A549 (cell line): ENCODE data around the gene DDI1. TPM values are rescaled to one million over a fixed set of nuclear protein-coding genes. Genes with fewer than 3 reads are reported as not detected.

Experiments used
- ATAC-seq, 2 experiments: fragments of 200-7000 bp in 1 of 2; fragments of >200 bp in 1 of 2; cut with Nextera tagmentation in 1 of 2; cut with Tn5 transposase in 1 of 2; 3 replicates each; pipeline versions ENCODE4 v1.8.0 to v1.9.1; 2018 to 2020; ENCODE audit warnings: mild to moderate bottlenecking in 1 of 2, moderate library complexity in 1 of 2
- CTCF ChIA-PET: fragments of 300-600 bp; sonication (Branson Sonifier 250); formaldehyde crosslinking; extraction: SDS; loops from one replicate; lab custom pipeline; 2021; ENCODE audit warnings: antibody characterized with exemption, inconsistent platforms; lab: Yijun Ruan, JAX
- POLR2A ChIA-PET: fragments of 350-600 bp; formaldehyde crosslinking; extraction: SDS; loops from one replicate; lab custom pipeline; 2021; ENCODE audit warnings: antibody characterized with exemption, inconsistent platforms; lab: Yijun Ruan, JAX
- DNase-seq, 2 experiments: peaks; one replicate each; pipeline versions ENCODE4 v3.0.0 to v3.0.0-alpha.2; 2011 to 2016; ENCODE audit warnings: low read depth in 1 of 2, low spot score in 1 of 2
- FAIRE-seq: peaks from 2 replicates; lab custom pipeline; 2011; peaks lifted over from hg19 to GRCh38; lab: Jason Lieb, UNC
- H3K27ac ChIP-seq, 2 experiments: fragments of >200 bp; sonication (Bioruptor Twin); formaldehyde crosslinking; 3 replicates each; pipeline ENCODE4 v1.5.1; 2016 to 2017
- H3K4me1 ChIP-seq: fragments of >200 bp; sonication (Bioruptor Twin); formaldehyde crosslinking; 3 replicates; pipeline ENCODE4 v1.6.1; 2016
- H3K4me2 ChIP-seq: fragments of >200 bp; sonication (Bioruptor Twin); formaldehyde crosslinking; 3 replicates; pipeline ENCODE4 v1.6.1; 2016
- H3K4me3 ChIP-seq: fragments of >200 bp; sonication (Bioruptor Twin); formaldehyde crosslinking; 3 replicates; pipeline ENCODE4 v1.5.1; 2016
- H3K9me3 ChIP-seq: fragments of >200 bp; sonication (Bioruptor Twin); formaldehyde crosslinking; 3 replicates; pipeline ENCODE4 v1.6.1; 2016
- BHLHE40 ChIP-seq: IDR thresholded peaks from 2 replicates; pipeline ENCODE4 v1.6.1; 2012; ENCODE audit warnings: low read depth, low read length, inconsistent platforms
- CBX8 ChIP-seq: fragments of 200-600 bp; sonication (generic); IDR thresholded peaks from 2 replicates; pipeline ENCODE4 v1.6.1; 2016
- CEBPB ChIP-seq, 2 experiments: fragments of >200 bp in 1 of 2; sonication (Bioruptor Twin) in 1 of 2; formaldehyde crosslinking in 1 of 2; IDR thresholded peaks; 2 replicates each; pipeline ENCODE4 v1.6.1; 2012 to 2016
- CHD2 ChIP-seq: fragments of 150-350 bp; IDR thresholded peaks from 2 replicates; pipeline ENCODE4 v1.6.1; 2014; ENCODE audit warnings: low read length; ENCODE audit not compliant: partially characterized antibody
- EHMT2 ChIP-seq: fragments of 200-600 bp; sonication (generic); IDR thresholded peaks from 2 replicates; pipeline ENCODE4 v1.6.1; 2016; ENCODE audit warnings: antibody characterized with exemption, low read depth, mild to moderate bottlenecking, moderate library complexity
- EP300 ChIP-seq, 2 experiments: fragments of >200 bp; sonication (Bioruptor Twin); formaldehyde crosslinking; IDR thresholded peaks; 2 replicates in 1 of 2; 3 replicates in 1 of 2; pipeline ENCODE4 v1.6.1; 2016 to 2017
- ESRRA ChIP-seq: fragments of 150-350 bp; IDR thresholded peaks from 2 replicates; pipeline ENCODE4 v1.6.1; 2014; ENCODE audit warnings: mild to moderate bottlenecking, low read length, borderline replicate concordance
- GATA3 ChIP-seq: IDR thresholded peaks from 2 replicates; pipeline ENCODE4 v1.6.1; 2012; ENCODE audit warnings: borderline replicate concordance
- HDAC2 ChIP-seq: fragments of 200-600 bp; sonication (generic); IDR thresholded peaks from 2 replicates; pipeline ENCODE4 v1.6.1; 2016
- HEYL ChIP-seq: fragments of 250-450 bp; sonication (Bioruptor Pico); IDR thresholded peaks from 2 replicates; pipeline ENCODE4 v1.8.0; 2021; ENCODE audit warnings: mild to moderate bottlenecking, moderate library complexity
- HOXA7 ChIP-seq: fragments of 250-450 bp; sonication (Bioruptor Pico); IDR thresholded peaks from 2 replicates; pipeline ENCODE4 v1.5.0; 2020; ENCODE audit warnings: mild to moderate bottlenecking, moderate library complexity
- HOXB13 ChIP-seq: fragments of 250-450 bp; sonication (Bioruptor Pico); IDR thresholded peaks from 2 replicates; pipeline ENCODE4 v1.5.0; 2020; ENCODE audit warnings: low read depth, mild to moderate bottlenecking, moderate library complexity
- HOXB5 ChIP-seq: fragments of 250-450 bp; sonication (Bioruptor Pico); IDR thresholded peaks from 2 replicates; pipeline ENCODE4 v1.5.0; 2020; ENCODE audit warnings: mild to moderate bottlenecking, moderate library complexity
- JUN ChIP-seq, 2 experiments: fragments of >200 bp; sonication (Bioruptor Twin); formaldehyde crosslinking; IDR thresholded peaks; 2 replicates in 1 of 2; 3 replicates in 1 of 2; pipeline ENCODE4 v1.6.1; 2016 to 2017
- MAFK ChIP-seq: fragments of 450-650 bp; IDR thresholded peaks from 2 replicates; pipeline ENCODE4 v1.6.1; 2014; ENCODE audit not compliant: partially characterized antibody
- POLR2AphosphoS2 ChIP-seq: conservative IDR thresholded peaks from 2 replicates; pipeline ENCODE4 v1.6.1; 2012; ENCODE audit warnings: low read length, improper control_type of control experiment, inconsistent platforms
- RARB ChIP-seq: fragments of 250-450 bp; sonication (Bioruptor Pico); IDR thresholded peaks from 2 replicates; pipeline ENCODE4 v1.8.0; 2021; ENCODE audit warnings: mild to moderate bottlenecking, moderate library complexity
- RCOR1 ChIP-seq: fragments of 150-350 bp; IDR thresholded peaks from 2 replicates; pipeline ENCODE4 v1.6.1; 2014; ENCODE audit warnings: antibody characterized with exemption, low read length, low read depth
- RNF2 ChIP-seq: fragments of 200-600 bp; sonication (generic); IDR thresholded peaks from 2 replicates; pipeline ENCODE4 v1.6.1; 2016; ENCODE audit warnings: low read depth, mild to moderate bottlenecking, antibody characterized with exemption, moderate library complexity, borderline replicate concordance
- SREBF2 ChIP-seq: fragments of 450-650 bp; IDR thresholded peaks from 2 replicates; pipeline ENCODE4 v1.6.1; 2014; ENCODE audit warnings: mild to moderate bottlenecking, moderate library complexity
- TP53 ChIP-seq: fragments of 250-450 bp; sonication (Bioruptor Pico); IDR thresholded peaks from 2 replicates; pipeline ENCODE4 v1.5.0; 2021; ENCODE audit warnings: mild to moderate bottlenecking, moderate library complexity
- WGBS: methylation state at CpG from one replicate; pipeline ENCODE4 v1.1.6; 2017; ENCODE audit errors: missing lambda C conversion rate; 5-methylcytosine and 5-hydroxymethylcytosine counted together
- polyA plus RNA-seq, 4 experiments: library from polyadenylated mRNA; depleted of rRNA in 3 of 4; stranded (reverse); fragments of >200 nt; fragmentation: RNase III in 1 of 4; extraction: RNeasy Plus Mini Kit Qiagen cat#74134 plus additional on column Dnase treatment in 1 of 4; gene quantifications; 2 replicates in 3 of 4; 3 replicates in 1 of 4; pipeline ENCODE4 v1.2.3, GENCODE V29; 2011 to 2017
- TF ChIP-seq, protein P1 (sequence below): IDR thresholded peaks from 2 replicates; pipeline ENCODE4 v1.6.1; 2012
- TF ChIP-seq, protein P2 (sequence below): fragments of >200 bp; sonication (Bioruptor Twin); formaldehyde crosslinking; IDR thresholded peaks from 2 replicates; pipeline ENCODE4 v1.6.1; 2016
- TF ChIP-seq, protein P3 (sequence below): IDR thresholded peaks from 2 replicates; pipeline ENCODE4 v1.6.1; 2012; ENCODE audit warnings: low read depth, borderline replicate concordance
- TF ChIP-seq, protein P4 (sequence below): fragments of 250-450 bp; sonication (Bioruptor Pico); IDR thresholded peaks from 2 replicates; pipeline ENCODE4 v1.5.0; 2020; ENCODE audit warnings: low read depth, mild to moderate bottlenecking, moderate library complexity
- TF ChIP-seq, protein P5 (sequence below): fragments of 250-450 bp; sonication (Bioruptor Pico); IDR thresholded peaks from 2 replicates; pipeline ENCODE4 v1.5.0; 2021; ENCODE audit warnings: mild to moderate bottlenecking, moderate library complexity, borderline replicate concordance

DDI1 gene
- polyA plus RNA-seq, 2 of the 4 experiments (the other 2 are of a cell fraction), result not detected

DNA sequence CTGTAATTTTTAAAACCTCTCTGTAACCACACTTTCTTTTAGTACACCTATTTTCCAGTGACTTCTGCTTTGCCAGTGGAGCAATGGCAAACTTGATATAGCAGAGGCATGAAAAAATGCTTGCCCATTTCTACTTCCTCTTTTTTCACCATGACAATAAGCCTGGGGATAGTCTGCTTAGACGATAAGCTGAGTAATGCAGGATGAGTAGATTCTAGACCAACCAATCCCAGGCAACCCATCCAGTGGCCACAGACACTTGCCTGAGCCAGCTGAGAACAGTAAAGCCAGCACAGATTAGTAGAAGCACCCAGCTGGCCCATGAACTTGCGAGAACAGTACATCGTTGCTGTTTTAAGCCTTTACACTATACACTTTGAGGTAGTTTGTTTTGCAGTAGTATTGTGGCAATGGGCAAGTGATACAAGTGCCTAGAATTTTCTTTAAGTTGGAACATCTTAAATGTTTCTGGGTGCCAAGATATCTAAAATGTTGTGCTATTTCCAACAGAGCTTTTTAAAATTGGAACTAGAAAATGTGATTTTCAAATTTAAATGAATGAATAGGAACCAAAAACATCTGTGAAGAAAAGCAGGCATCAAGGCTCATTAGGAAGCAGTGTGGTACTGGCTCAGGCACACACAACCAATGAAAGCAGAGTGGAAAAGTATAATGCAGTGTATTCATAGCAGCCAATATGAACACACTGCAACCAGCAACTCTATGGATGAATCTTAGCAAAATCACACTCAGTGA is 37.7 kb downstream of the DDI1 start:
- Histone ChIP-seq H3K4me1 (0 out of 3 replicates have a peak, but pooled peaks cover 7% of the 10 kb centered on the region), H3K27ac (no peak overlapping the region)
- CTCF ChIA-PET, result no interaction called here
- WGBS, result 66% methylated on average over 3 of the region's 3 CpGs
- ATAC-seq (peak; percentile 54 to 72; a peak in 4 of 6 replicates), FAIRE-seq (no peak)
- TF ChIP-seq HOXA7 (CRISPR knock-in tag) (no peak), CHD2 (no peak), RARB (CRISPR knock-in tag) (no peak), CEBPB (IDR thresholded peaks at IDR 0.05) (no peak), JUN (IDR thresholded peaks at IDR 0.05) (no peak), CBX8 (no peak), HEYL (CRISPR knock-in tag) (no peak), MAFK (no peak)
- TF ChIP-seq, protein P1, sequence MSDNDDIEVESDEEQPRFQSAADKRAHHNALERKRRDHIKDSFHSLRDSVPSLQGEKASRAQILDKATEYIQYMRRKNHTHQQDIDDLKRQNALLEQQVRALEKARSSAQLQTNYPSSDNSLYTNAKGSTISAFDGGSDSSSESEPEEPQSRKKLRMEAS, result no peak
- TF ChIP-seq, protein P2, sequence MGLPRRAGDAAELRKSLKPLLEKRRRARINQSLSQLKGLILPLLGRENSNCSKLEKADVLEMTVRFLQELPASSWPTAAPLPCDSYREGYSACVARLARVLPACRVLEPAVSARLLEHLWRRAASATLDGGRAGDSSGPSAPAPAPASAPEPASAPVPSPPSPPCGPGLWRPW, result no peak
- TF ChIP-seq, all 56 proteins: peak for 0
- peak; percentile 0 to 40 for DNase-seq
- POLR2A ChIA-PET, result no interaction called here
- H3K4me2 ChIP-seq, result 0 out of 3 replicates have a peak overlapping the region, but pooled peaks have one; percentile 9
- H3K4me3 ChIP-seq, result no peak overlapping the region
- H3K9me3 ChIP-seq, result no peaks in the 10 kb centered on the region

DNA sequence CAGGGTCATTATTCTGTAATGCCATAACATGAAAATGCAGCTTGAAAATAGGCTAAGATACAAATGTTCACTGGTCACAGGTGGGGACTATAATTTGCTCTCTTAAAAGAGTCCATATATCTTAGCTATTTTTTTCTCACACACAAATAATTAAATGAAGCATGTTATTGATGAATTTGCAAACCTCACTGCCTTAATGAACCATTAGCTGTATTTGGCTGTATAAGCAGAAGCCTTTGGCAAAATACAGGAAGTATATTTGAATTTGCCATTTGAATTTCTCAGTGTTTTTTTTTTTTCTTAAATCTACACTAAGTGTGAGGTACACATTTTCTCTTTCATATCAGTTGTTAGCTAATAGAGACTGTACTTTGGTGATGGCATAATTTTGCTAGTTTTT is 38.7 kb downstream of the DDI1 start:
- Histone ChIP-seq H3K4me1 (0 out of 3 replicates have a peak, but pooled peaks cover 7% of the 10 kb centered on the region), H3K27ac (no peak overlapping the region), H3K9me3 (no peaks in the 10 kb centered on the region), H3K4me2 (no peak overlapping the region), H3K4me3 (no peak overlapping the region)
- no peak for TF ChIP-seq POLR2AphosphoS2
- no peak for FAIRE-seq
- ChIA-PET POLR2A (no interaction called here), CTCF (no interaction called here)
- no peak for DNase-seq
- no peak for ATAC-seq

DNA sequence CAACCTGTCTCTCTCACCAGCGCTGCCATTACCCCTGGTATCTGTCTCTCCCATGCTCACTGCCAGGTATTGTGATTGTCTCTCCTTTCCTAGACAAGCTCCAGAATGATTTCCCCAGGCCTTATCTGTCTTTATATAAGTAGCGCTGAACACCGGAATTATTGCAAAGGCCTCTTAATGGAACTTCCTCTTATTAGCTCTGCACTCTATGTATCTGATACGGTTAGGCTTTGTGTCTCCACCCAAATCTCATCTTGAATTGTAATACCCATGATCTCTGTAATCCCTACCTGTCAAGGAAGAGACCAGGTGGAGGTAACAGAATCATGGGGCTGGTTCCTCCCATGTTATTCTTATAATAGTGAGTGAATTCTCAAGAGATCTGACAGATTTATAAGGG is 39.3 kb downstream of the DDI1 start:
- whole genome bisulfite sequencing, result 93% methylated on average over 4 of the region's 4 CpGs
- H3K4me2 ChIP-seq, result no peak overlapping the region
- H3K4me3 ChIP-seq, result no peak overlapping the region
- H3K4me1 ChIP-seq, result 0 out of 3 replicates have a peak, but pooled peaks cover 7% of the 10 kb centered on the region
- FAIRE-seq (no peak), DNase-seq (no peak), ATAC-seq (no peak)
- ChIA-PET POLR2A (no interaction called here), CTCF (no interaction called here)
- H3K27ac ChIP-seq, result no peak overlapping the region
- TF ChIP-seq, protein P2, result no peak
- TF ChIP-seq HOXB5 (CRISPR knock-in tag) (no peak), EP300 (IDR thresholded peaks at IDR 0.05) (no peak), SREBF2 (no peak), ESRRA (no peak)
- TF ChIP-seq, protein P3, sequence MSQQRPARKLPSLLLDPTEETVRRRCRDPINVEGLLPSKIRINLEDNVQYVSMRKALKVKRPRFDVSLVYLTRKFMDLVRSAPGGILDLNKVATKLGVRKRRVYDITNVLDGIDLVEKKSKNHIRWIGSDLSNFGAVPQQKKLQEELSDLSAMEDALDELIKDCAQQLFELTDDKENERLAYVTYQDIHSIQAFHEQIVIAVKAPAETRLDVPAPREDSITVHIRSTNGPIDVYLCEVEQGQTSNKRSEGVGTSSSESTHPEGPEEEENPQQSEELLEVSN, result no peak
- TF ChIP-seq, protein P4, sequence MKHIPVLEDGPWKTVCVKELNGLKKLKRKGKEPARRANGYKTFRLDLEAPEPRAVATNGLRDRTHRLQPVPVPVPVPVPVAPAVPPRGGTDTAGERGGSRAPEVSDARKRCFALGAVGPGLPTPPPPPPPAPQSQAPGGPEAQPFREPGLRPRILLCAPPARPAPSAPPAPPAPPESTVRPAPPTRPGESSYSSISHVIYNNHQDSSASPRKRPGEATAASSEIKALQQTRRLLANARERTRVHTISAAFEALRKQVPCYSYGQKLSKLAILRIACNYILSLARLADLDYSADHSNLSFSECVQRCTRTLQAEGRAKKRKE (CRISPR knock-in tag), result no peak
- no peaks in the 10 kb centered on the region for H3K9me3 ChIP-seq

DNA sequence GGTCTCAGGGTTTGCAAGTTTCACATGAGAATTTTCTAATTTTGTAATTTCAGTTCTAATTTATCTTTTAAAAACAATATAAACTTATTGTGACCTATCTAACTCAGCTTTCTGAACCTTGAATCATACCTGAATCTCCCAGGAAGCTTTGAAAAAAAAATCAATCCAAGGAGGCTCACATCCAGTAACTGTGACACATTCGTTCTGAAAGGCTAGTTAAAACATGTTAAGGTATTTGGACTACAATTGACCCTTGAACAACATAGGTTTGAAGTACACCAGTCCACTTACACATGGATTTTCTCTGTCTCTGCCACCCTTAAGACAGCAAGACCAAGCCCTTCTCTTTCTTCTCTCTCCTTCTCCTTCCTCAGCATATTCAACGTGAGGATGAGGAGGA is 40.0 kb downstream of the DDI1 start:
- no peak for TF ChIP-seq POLR2AphosphoS2
- TF ChIP-seq RCOR1, result no peak
- no peak for TF ChIP-seq EHMT2
- TF ChIP-seq, protein P2, result no peak
- TF ChIP-seq TP53, result no peak
- TF ChIP-seq BHLHE40, result no peak
- no peak for TF ChIP-seq GATA3
- no peak for TF ChIP-seq RNF2
- no peak for TF ChIP-seq JUN (IDR thresholded peaks at IDR 0.05)
- no peak for TF ChIP-seq HDAC2
- TF ChIP-seq HOXB13 (CRISPR knock-in tag), result no peak
- TF ChIP-seq, protein P5, sequence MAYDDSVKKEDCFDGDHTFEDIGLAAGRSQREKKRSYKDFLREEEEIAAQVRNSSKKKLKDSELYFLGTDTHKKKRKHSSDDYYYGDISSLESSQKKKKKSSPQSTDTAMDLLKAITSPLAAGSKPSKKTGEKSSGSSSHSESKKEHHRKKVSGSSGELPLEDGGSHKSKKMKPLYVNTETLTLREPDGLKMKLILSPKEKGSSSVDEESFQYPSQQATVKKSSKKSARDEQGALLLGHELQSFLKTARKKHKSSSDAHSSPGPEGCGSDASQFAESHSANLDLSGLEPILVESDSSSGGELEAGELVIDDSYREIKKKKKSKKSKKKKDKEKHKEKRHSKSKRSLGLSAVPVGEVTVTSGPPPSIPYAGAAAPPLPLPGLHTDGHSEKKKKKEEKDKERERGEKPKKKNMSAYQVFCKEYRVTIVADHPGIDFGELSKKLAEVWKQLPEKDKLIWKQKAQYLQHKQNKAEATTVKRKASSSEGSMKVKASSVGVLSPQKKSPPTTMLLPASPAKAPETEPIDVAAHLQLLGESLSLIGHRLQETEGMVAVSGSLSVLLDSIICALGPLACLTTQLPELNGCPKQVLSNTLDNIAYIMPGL, result no peak
- H3K27ac ChIP-seq, result no peak overlapping the region
- H3K4me3 ChIP-seq, result no peak overlapping the region
- FAIRE-seq (no peak), ATAC-seq (no peak), DNase-seq (no peak)
- 0 out of 3 replicates have a peak, but pooled peaks cover 7% of the 10 kb centered on the region for H3K4me1 ChIP-seq
- POLR2A ChIA-PET, result no interaction called here
- no peak overlapping the region for H3K4me2 ChIP-seq
- H3K9me3 ChIP-seq, result no peaks in the 10 kb centered on the region
- CTCF ChIA-PET, result no interaction called here
- WGBS, result 87% methylated on average over 2 of the region's 2 CpGs
